Activated CD4-positive, alpha-beta T cell treated with anti-CD3 and anti-CD28 coated beads, Interleukin-2, amount 50 U/mL, for 16 hours (primary cell): Measurements from ENCODE around the gene NACAD.
A peak's percentile ranks its signal among the peaks of the same experiment; 100 is the strongest.
"Not testable (repeated sequence)": the region's sequence is repeated elsewhere in the genome, so short reads cannot be mapped to it uniquely, and the experiment has no call there.

Experiments
- DNase-seq: peaks from one replicate; pipeline ENCODE4 v3.0.0-alpha.2; 2020

Gene NACAD

GRCh38 chr7:45116048-45116447 lies 27.3 kb upstream of the NACAD start:
- no peak for DNase-seq

GRCh38 chr7:45114926-45115325 lies 26.2 kb upstream of the NACAD start:
- no peak for DNase-seq

DNA sequence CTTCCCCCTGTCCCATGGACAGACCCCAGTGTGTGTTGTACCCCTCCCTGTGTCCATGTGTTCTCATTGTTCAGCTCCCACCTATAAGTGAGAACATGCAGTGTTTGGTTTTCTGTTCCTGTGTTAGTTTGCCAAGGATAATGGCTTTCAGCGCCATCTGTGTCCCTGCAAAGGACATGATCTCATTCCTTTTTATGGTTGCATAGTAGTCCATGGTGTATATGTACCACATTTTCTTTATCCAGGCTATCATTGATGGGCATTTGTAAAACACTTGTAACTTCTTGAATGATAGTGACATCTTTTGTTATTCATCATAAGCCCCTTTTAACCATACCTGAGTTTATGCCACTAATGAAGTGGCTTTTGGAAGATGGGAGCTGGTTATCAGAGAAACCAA lies 25.5 kb upstream of the NACAD start:
- not testable (repeated sequence) for DNase-seq

DNA sequence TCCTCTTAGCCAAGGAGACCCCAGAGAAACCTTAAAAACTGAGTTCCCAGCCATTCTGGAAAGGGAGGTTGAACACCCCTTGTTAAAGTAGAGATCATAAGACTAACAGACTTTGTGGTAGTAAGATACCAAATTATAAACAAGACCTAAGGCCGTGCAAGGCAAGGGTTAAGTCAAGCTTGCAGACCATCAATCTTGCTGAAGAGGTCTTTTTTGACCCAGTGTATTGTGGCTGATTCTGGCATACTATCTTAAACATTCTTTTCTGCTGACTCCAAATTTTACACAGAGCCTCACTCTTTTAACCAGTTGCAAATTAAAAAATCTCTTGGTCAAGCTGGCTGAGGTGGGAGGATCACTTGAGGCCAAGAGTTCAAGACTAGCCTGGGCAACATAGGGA lies 23.9 kb upstream of the NACAD start:
- DNase-seq: no peak

DNA sequence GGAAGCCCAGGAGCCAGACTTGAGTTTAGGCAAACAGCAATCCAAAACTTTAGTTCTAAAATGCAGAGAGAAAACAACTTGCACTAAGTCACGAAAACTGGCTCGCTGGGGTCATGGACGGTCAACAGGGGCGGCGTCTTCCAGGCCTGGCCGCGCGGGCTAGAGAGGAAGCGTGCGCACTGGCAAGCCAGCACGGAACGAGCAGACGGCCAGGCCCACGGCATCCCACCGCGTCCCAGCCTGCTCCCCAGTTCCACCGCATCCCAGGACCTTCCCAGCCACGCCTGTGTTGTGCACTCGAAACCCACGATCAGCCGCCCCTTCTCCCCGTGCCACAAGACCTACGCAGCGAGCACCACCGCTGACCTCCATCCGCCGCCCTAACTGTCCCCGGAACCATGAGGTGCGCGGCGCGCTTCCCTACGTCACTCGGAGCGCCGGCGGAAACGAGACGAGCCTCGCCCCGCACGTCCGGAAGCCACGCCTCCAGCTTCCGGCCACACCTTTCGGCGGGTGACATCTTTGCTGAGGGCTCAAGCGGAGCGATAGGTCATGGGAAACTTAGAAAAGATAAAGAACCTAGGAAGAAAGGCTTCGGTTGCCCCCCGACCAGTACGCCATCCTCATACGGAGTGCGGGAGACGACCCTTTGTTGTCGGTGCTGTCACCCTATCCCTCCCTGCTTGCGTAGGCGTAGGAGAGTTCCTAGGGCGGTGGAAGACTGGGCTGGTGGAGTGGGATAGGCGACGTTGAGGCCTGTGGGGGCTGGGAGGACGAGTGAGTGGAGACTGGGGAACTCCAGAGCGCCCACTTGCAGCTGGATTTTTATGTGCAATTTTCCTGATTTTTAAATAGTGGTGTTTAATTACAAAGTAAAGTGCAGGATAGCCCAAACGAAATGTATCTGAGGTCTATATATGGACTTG lies 22.8 kb upstream of the NACAD start, which contains the start of gene TBRG4:
TBRG4 (minus strand) TSS at position 400 of the 926 bp plus-strand sequence. CDS start 2,460 bp downstream, outside the sequence.
- DNase-seq: peak; percentile 96

- DNase-seq: no peak
Measured at GRCh38 chr7:45108863-45109262, 20.1 kb upstream of the NACAD start.

DNA sequence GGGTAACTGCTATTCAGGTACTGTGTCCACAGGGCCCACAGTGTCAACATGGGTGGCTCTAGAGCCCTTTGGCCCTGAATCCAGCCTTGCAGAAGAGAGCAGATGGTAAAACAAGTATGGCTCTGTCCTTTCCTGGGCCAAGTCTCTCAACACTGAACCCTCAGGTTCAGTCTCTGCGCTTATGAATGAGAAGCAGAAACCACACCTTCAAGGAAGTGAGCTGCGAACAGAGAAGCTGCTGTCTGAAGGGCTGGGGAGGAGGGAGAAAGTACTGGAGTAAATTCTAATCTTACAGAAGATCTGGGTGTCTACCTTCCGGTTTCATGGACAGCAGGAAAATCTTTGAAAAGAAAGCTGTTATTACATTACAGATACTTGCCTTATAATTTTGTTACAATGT lies 18.6 kb upstream of the NACAD start:
- DNase-seq: no peak

DNA sequence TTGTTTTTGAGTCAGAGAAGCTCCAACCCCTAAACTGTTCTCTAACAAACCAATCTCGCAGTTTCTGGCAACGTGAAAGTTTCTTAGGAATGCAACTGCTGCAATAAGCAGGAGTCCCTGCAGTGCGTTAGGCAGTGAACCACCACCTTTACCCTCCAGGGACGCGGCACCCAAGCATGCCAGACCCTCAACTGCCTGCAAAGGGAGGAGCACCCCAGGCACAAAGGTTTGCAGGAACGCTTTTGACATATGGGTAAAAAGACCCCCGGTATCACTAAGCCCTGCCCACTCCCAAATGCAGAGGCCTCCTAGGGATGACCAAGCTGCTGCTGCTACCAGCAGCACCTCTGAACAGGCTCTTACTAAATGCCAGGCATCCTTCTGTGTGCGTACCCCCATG lies 18.1 kb upstream of the NACAD start:
- no peak for DNase-seq

GRCh38 chr7:45105588-45106188 lies 16.9 kb upstream of the NACAD start:
- DNase-seq: no peak

DNA sequence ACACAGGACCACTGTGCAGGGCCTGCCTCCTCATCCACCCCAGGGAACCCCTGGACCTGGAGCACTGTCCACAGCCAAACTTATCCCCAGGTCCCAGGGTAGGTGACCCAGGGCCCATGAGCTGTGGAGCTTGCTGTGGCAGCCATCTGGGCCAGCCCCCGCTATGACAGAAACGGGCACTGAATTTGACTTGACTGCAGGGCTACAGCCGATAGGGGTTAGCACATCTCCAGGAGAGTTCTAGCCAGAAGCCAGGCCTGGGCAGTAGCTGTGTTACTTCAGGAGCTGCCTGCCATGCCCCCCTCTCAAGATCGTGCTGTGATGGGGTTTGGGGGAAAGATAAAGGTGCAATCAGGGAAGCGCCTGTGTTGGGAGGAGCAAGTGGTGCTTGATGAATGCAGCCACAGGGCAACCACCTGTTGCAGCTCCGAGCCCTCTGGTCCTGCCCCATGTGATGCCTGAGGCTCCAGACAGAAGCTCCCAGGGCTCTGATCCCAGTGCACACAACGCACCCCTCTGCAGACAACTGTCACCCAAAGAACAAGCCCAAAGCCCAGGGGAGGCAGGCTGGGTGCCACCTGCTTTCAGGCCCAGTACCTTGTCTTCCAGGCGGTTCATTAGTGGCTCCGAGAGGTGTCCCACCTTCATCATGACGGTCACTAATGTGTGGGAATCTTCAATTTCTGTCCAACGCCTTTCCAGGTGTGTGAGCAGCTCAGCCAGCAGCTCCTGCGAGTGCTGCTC lies 16.2 kb upstream of the NACAD start:
- no peak for DNase-seq

GRCh38 chr7:45103958-45104843 lies 15.4 kb upstream of the NACAD start:
- DNase-seq: no peak

DNA sequence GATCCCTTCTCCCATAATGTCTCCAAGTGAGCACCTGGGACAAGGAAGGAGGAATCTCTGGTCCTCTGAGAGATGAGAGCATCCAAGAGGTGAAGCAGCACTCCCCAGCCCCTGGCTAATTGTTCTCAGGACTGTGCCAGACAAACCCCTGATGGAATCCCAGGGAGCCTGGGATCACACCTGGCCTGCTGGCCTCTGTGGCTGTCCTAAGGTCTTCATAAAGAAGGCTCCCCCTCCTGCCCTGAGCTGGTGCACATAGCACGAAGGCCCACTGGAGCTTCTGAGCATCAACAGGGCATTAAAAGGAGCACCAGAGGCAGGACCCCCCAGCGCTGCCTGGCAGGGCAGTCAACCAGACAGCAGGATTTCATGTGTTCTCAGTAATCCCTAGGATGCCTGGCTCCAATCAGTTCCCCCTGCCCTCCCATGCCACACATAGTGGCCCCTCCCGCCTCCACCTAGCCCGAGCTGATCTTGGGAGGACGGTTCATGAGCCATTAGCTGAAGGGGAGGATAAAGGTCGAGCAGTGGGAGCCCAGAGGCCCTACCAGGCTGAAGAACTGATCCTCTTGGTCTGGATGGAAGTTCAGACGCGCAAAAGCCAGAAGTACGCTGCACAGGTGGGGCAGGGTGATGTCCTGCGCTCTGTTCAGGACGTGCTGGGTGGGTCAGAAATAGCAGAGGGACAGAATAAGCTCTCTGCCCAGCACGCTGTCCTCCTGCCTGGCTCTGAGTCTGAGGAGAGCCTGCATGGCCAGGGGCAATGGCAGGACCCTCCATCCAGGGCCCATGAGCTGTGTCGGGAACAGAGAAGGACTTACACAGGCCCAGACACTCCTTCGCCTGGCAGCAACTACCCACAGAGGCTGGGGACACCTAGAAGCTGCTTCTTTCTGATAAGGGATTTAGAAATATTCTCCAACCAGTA lies 14.3 kb upstream of the NACAD start:
- DNase-seq: no peak

- no peak for DNase-seq
Measured at GRCh38 chr7:45101748-45102147, 13.0 kb upstream of the NACAD start.

DNA sequence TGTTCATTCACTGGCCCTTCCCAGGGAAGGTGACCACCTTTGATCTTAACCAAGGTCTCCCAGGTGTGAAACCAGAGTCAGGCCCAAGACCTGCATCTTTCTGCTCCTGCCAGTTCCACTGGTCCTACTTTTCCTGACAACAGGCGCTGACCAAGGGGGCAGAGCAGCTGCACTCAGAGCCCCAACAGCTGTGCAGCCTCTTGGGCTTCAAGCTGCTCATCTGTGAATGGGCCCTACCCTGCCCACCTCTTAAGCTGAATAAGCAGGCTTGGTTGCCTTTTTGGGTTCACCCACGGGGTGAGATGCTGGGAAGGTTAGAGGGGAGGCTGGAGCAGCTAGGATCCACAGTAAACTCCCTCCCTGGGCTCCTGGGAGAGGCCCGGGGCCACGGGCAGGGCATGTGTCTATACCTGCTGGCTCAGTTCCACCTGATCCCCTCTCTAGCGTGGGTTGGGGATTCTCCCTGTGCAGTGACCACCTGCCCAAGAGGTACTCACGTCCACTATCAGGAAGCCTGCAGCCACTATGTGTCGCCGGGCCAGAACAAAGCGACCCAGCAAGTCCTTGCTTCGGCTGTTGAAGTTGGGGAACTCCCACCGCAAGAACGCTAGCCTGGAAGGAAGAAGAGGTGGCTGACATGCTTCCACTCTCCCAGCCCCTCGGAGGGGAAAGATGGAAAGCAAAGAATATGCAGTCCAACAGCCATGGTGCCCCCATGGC lies 12.2 kb upstream of the NACAD start:
- no peak for DNase-seq

DNA sequence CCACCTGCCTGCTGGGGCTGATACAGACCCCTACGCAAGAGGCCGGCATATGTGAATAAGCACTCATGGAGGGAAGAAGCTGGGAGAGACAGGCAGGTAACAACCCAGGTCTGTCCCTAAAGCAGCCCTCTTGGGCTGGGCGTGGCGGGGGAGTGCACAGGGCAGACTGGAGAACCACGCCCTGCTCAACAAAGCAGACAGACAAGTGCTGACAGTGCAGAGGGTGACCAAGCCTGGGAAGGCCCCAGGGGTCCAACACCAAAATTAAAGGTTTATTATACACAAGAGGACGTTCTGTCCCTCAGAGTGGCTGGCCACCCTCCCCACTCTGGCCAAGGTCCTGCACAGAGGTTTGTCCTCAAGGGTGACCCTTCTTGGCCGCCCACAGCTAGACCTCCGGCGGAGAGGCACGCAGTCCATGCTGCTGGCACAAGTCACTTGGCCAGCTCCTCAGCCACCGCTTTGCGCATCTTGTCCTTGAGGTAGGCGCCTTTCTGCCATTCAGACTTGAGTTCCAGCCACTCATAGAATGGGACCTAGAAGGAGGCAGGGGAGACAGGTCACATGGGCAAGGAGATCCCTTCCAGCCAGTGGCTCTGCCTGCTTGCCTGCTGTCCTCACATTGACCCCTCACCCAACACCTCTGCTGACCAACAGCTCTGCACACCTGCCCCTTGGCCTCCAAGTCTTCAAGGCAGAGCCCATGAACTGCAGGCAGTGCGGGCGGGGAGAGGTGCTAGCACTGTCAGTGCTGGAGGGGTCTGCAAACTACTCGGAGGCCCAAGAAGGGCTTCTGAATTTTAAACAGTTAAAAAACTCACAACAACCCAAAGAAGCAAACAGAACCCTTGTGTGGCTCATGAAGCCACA lies 11.4 kb upstream of the NACAD start:
- DNase-seq: no peak

- no peak for DNase-seq
Measured at GRCh38 chr7:45098983-45099839, 10.4 kb upstream of the NACAD start.

DNA sequence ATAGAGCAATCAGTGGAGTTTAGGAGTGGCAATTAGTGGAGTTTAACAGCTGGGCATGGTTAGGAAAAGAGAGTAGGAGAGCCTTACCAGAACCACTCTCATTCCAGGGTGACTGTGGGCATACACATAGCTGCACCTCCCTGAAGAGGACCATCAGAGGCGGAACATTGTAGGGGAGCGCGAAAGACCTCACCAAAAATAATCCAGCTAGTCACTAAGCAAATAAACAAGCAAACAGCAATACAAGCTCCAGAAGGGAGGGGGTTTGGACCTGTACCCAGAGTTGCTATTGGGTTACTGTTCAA lies 4.1 kb upstream of the NACAD start:
- no peak for DNase-seq

DNA sequence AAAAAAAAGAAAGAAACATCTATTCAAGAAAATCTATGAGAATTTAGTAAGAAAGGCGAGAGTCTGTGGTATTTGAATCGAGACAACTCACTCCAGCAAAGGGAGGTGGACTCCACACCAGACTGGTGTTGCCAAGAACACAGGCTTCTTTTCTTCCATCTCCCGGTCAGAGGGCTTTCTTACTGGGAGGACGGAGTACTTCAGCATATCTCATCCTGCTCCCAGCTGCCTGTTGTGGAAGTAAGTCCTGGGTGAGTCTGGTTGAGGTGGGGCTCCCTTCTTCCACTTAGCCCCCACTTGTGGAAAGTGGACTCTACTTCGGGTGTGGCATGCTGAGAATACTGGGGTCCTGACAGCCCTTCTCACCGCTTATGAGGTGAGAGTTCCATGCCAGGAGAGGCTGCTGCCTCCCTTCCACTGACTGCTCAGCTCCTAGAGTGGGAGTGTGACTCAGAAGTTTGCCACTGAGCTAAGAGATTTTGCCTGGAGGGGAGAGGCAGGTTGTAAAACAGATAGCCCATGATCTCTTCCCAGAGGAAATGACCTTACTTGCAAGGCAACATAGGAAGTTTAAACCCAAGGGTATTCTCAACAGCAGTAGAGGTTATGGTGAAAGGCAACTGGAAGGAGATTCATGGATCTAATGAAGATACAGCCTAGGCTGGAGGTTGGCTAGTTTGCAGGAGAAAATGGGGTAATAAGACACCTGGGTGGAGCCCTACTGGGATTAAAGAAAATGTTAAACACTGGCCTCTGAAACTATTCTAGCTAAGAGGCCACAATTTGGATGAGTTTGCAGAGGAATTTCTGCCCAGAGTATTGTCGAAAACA lies 3.5 kb upstream of the NACAD start:
- no peak for DNase-seq
